H1 (cell line): Measurements from ENCODE around the gene NLRP11. TPM values are rescaled to one million over a fixed set of nuclear protein-coding genes. Genes with fewer than 3 reads are reported as not detected.

Experiments
- CTCF ChIA-PET: fragments of 300-600 bp; sonication (Branson Sonifier 250); formaldehyde crosslinking; loops from one replicate; lab custom pipeline; 2021; ENCODE audit not compliant: partially characterized antibody; lab: Charles Lee
- POLR2A ChIA-PET: fragments of 300-600 bp; sonication (Branson Sonifier 250); formaldehyde crosslinking; loops from one replicate; lab custom pipeline; 2021; ENCODE audit warnings: inconsistent platforms; ENCODE audit not compliant: partially characterized antibody; lab: Charles Lee
- DNase-seq, 2 experiments: peaks; one replicate each; pipeline versions ENCODE4 v3.0.0 to v3.0.0-alpha.2; 2010 to 2022; ENCODE audit warnings: low spot score in 2 of 2, low read depth in 1 of 2, mixed read lengths in 1 of 2
- FAIRE-seq: peaks from 2 replicates; lab custom pipeline; 2011; peaks lifted over from hg19 to GRCh38; lab: Jason Lieb, UNC
- H2AFZ ChIP-seq: 2 replicates; pipeline ENCODE4 v1.8.1; 2012; ENCODE audit warnings: low read length, inconsistent platforms
- H2AK5ac ChIP-seq: 2 replicates; pipeline ENCODE4 v1.6.1; 2013; ENCODE audit warnings: low read depth, low read length
- H2BK120ac ChIP-seq: replicated peaks from 2 replicates; pipeline ENCODE3; 2013; ENCODE audit warnings: low read depth, low read length, inconsistent platforms
- H2BK12ac ChIP-seq: 2 replicates; pipeline ENCODE4 v1.6.1; 2013; ENCODE audit warnings: low read depth, low read length
- H2BK15ac ChIP-seq: 2 replicates; pipeline ENCODE4 v1.6.1; 2013; ENCODE audit warnings: low read length
- H2BK20ac ChIP-seq: 2 replicates; pipeline ENCODE4 v1.6.1; 2013; ENCODE audit warnings: low read length
- H2BK5ac ChIP-seq: 2 replicates; pipeline ENCODE4 v1.6.1; 2013; ENCODE audit warnings: low read depth, low read length
- H3K14ac ChIP-seq: 2 replicates; pipeline ENCODE4 v1.6.1; 2013; ENCODE audit warnings: inconsistent platforms; ENCODE audit not compliant: insufficient read length
- H3K18ac ChIP-seq: 2 replicates; pipeline ENCODE4 v1.6.1; 2013; ENCODE audit warnings: low read length; ENCODE audit errors: extremely low read depth
- H3K23ac ChIP-seq: 2 replicates; pipeline ENCODE4 v1.6.1; 2013; ENCODE audit warnings: inconsistent platforms; ENCODE audit not compliant: insufficient read length
- H3K23me2 ChIP-seq: 2 replicates; pipeline ENCODE4 v1.6.1; 2013; ENCODE audit warnings: low read depth, low read length
- H3K27ac ChIP-seq: 2 replicates; pipeline ENCODE4 v1.6.1; 2011; ENCODE audit warnings: low read depth, low read length, inconsistent platforms
- H3K27me3 ChIP-seq, 4 experiments: replicated peaks in 1 of 4; 1 replicate in 1 of 4; 2 replicates in 3 of 4; pipeline versions ENCODE4 v1.6.1 to v1.8.1; 2011 to 2013; ENCODE audit warnings: low read length in 3 of 4, mild to moderate bottlenecking in 3 of 4, inconsistent platforms in 2 of 4, mixed read lengths in 2 of 4, moderate library complexity in 1 of 4; ENCODE audit not compliant: control insufficient read depth in 3 of 4, insufficient read depth in 3 of 4; ENCODE audit errors: extremely low read depth in 1 of 4
- H3K36me3 ChIP-seq, 4 experiments: 2 replicates each; pipeline versions ENCODE4 v1.6.1 to v1.8.1; 2011 to 2013; ENCODE audit warnings: mild to moderate bottlenecking in 4 of 4, low read length in 3 of 4, moderate library complexity in 2 of 4, control low read depth in 1 of 4, inconsistent platforms in 1 of 4; ENCODE audit not compliant: insufficient read depth in 4 of 4, control insufficient read depth in 2 of 4
- H3K4ac ChIP-seq: replicated peaks from 2 replicates; pipeline ENCODE3; 2013; ENCODE audit warnings: low read length, low read depth, mixed read lengths, inconsistent platforms; ENCODE audit not compliant: insufficient read length
- H3K4me1 ChIP-seq, 4 experiments: replicated peaks in 1 of 4; 1 replicate in 1 of 4; 2 replicates in 3 of 4; pipeline versions ENCODE4 v1.6.1 to v1.8.1; 2011 to 2013; ENCODE audit warnings: low read length in 3 of 4, inconsistent platforms in 2 of 4, mixed read lengths in 1 of 4; ENCODE audit not compliant: insufficient read depth in 4 of 4, control insufficient read depth in 3 of 4
- H3K4me2 ChIP-seq, 2 experiments: 2 replicates each; pipeline versions ENCODE4 v1.6.1 to v1.8.1; 2011 to 2013; ENCODE audit warnings: low read depth in 2 of 2, low read length in 2 of 2, control low read depth in 1 of 2, inconsistent platforms in 1 of 2, mild to moderate bottlenecking in 1 of 2; ENCODE audit not compliant: insufficient read depth in 1 of 2
- H3K4me3 ChIP-seq, 4 experiments: fragments of 200-600, 300-600 bp in 1 of 4; sonication (generic), shearing (Covaris generic), sonication (Bioruptor Twin) in 1 of 4; 2 replicates each; pipeline versions ENCODE4 v1.5.1 to v1.8.1; 2011 to 2016; ENCODE audit warnings: low read length in 4 of 4, low read depth in 3 of 4, control low read depth in 2 of 4, inconsistent platforms in 2 of 4, mild to moderate bottlenecking in 2 of 4, mixed read lengths in 1 of 4, moderate library complexity in 1 of 4; ENCODE audit not compliant: insufficient read depth in 2 of 4; ENCODE audit errors: extremely low read depth in 1 of 4
- H3K56ac ChIP-seq: replicated peaks from 2 replicates; pipeline ENCODE3; 2013; ENCODE audit warnings: low read depth, mild to moderate bottlenecking, mixed read lengths, low read length, inconsistent platforms; ENCODE audit not compliant: insufficient read length
- H3K79me1 ChIP-seq: 2 replicates; pipeline ENCODE4 v1.6.1; 2013; ENCODE audit warnings: low read depth, low read length, control low read depth
- H3K79me2 ChIP-seq, 2 experiments: 2 replicates each; pipeline versions ENCODE4 v1.6.1 to v1.8.1; 2012 to 2013; ENCODE audit warnings: low read length in 2 of 2, mild to moderate bottlenecking in 2 of 2, inconsistent platforms in 1 of 2; ENCODE audit not compliant: insufficient read depth in 2 of 2, control insufficient read depth in 1 of 2
- H3K9ac ChIP-seq, 4 experiments: replicated peaks in 1 of 4; 1 replicate in 1 of 4; 2 replicates in 3 of 4; pipeline versions ENCODE4 v1.6.1 to v1.8.1; 2011 to 2013; ENCODE audit warnings: low read depth in 3 of 4, low read length in 3 of 4, control low read depth in 2 of 4, mild to moderate bottlenecking in 2 of 4, moderate library complexity in 2 of 4, inconsistent platforms in 1 of 4; ENCODE audit errors: extremely low read depth in 1 of 4
- H3K9me3 ChIP-seq, 2 experiments: 2 replicates each; pipeline versions ENCODE4 v1.6.1 to v1.8.1; 2012 to 2013; ENCODE audit warnings: mild to moderate bottlenecking in 2 of 2, moderate library complexity in 2 of 2, control low read depth in 1 of 2, inconsistent platforms in 1 of 2, low read depth in 1 of 2, low read length in 1 of 2, mixed read lengths in 1 of 2; ENCODE audit not compliant: insufficient read depth in 2 of 2
- H4K20me1 ChIP-seq, 2 experiments: replicated peaks in 1 of 2; 2 replicates each; pipeline versions ENCODE3 to v1.8.1; 2011 to 2013; ENCODE audit warnings: inconsistent platforms in 2 of 2, low read length in 2 of 2, mild to moderate bottlenecking in 1 of 2; ENCODE audit not compliant: insufficient read depth in 2 of 2, control insufficient read depth in 1 of 2
- H4K5ac ChIP-seq: 2 replicates; pipeline ENCODE4 v1.6.1; 2013; ENCODE audit warnings: low read length, low read depth, mixed read lengths, inconsistent platforms; ENCODE audit not compliant: insufficient read length
- H4K8ac ChIP-seq: 2 replicates; pipeline ENCODE4 v1.8.0; 2013; ENCODE audit warnings: mild to moderate bottlenecking, moderate library complexity, low read length, inconsistent platforms; ENCODE audit not compliant: insufficient read depth; ENCODE audit errors: extremely low read depth
- H4K91ac ChIP-seq: replicated peaks from 2 replicates; pipeline ENCODE3; 2013; ENCODE audit warnings: low read length, mixed read lengths, inconsistent platforms; ENCODE audit not compliant: insufficient read length
- CBX5 ChIP-seq: fragments of 300-800, 300-1000 bp; sonication (generic); IDR thresholded peaks from 2 replicates; pipeline ENCODE4 v1.7.1; 2016; ENCODE audit warnings: antibody characterized with exemption, low read length, low read depth
- CBX8 ChIP-seq: fragments of 300-800, 300-1000 bp; sonication (generic); IDR thresholded peaks from 2 replicates; pipeline ENCODE4 v1.7.1; 2016; ENCODE audit warnings: low read depth, low read length, borderline replicate concordance
- JUND ChIP-seq: IDR thresholded peaks from 2 replicates; pipeline ENCODE4 v1.6.1; 2011; ENCODE audit warnings: mild to moderate bottlenecking, improper control_type of control experiment, low read length
- KDM1A ChIP-seq: fragments of 200-600, 300-600 bp; sonication (generic); IDR thresholded peaks from 2 replicates; pipeline ENCODE4 v1.7.1; 2016; ENCODE audit warnings: mild to moderate bottlenecking, low read length, borderline replicate concordance
- NANOG ChIP-seq: IDR thresholded peaks from 2 replicates; pipeline ENCODE4 v1.6.1; 2011; ENCODE audit warnings: low read length, low read depth, mild to moderate bottlenecking, inconsistent platforms; ENCODE audit not compliant: insufficient read depth, poor library complexity, severe bottlenecking
- POLR2A ChIP-seq, 2 experiments: IDR thresholded peaks; 1 replicate in 1 of 2; 2 replicates in 1 of 2; pipeline ENCODE4 v1.6.1; 2011; ENCODE audit warnings: low read depth in 2 of 2, low read length in 2 of 2, mild to moderate bottlenecking in 2 of 2; ENCODE audit errors: control extremely low read depth in 1 of 2
- SAP30 ChIP-seq: fragments of 300-600 bp; sonication (generic); IDR thresholded peaks from 2 replicates; pipeline ENCODE4 v1.7.1; 2012; ENCODE audit warnings: low read length, moderate library complexity, mild to moderate bottlenecking, inconsistent platforms; ENCODE audit not compliant: insufficient read depth, insufficient replicate concordance
- SIN3A ChIP-seq, 2 experiments: IDR thresholded peaks in 1 of 2; conservative IDR thresholded peaks in 1 of 2; 2 replicates each; pipeline ENCODE4 v1.6.1; 2011 to 2012; ENCODE audit warnings: low read length in 2 of 2, improper control_type of control experiment in 1 of 2, low read depth in 1 of 2, mild to moderate bottlenecking in 1 of 2
- WGBS, 2 experiments: shearing (Covaris generic) in 1 of 2; methylation state at CpG; one replicate each; pipeline versions ENCODE4 v1.1.6 to v1.1.7; 2013 to 2015; ENCODE audit warnings: low lambda C conversion rate in 2 of 2, mixed read lengths in 2 of 2, inconsistent platforms in 1 of 2, low coverage in 1 of 2, missing lambda C conversion rate in 1 of 2; ENCODE audit not compliant: insufficient replicate concordance in 2 of 2, insufficient coverage in 1 of 2, insufficient read length in 1 of 2; ENCODE audit errors: extremely low coverage in 1 of 2, missing lambda C conversion rate in 1 of 2; 5-methylcytosine and 5-hydroxymethylcytosine counted together
- polyA plus RNA-seq, 7 experiments: library from polyadenylated mRNA; depleted of rRNA in 3 of 7; stranded (reverse) in 5 of 7; unstranded in 2 of 7; fragments of >200 nt in 5 of 7; fragments of 200-250 nt in 2 of 7; gene quantifications; 1 replicate in 5 of 7; 2 replicates in 1 of 7; 4 replicates in 1 of 7; pipeline versions ENCODE4 v1.2.1 to v1.2.3, GENCODE V29; 2011 to 2013; ENCODE audit warnings: missing spikeins in 2 of 7, mixed read lengths in 2 of 7
- total RNA-seq: library from RNA; stranded (reverse); fragmentation: NEBNext Ultra II Directional; extraction: Animal tissue kit (Norgen Biotek cat#: 25700); gene quantifications from 2 replicates; pipeline ENCODE4 v1.2.1, GENCODE V29; 2021
- TF ChIP-seq, protein P1 (sequence below): IDR thresholded peaks from 2 replicates; pipeline ENCODE4 v1.6.1; 2012; ENCODE audit warnings: inconsistent platforms

The NLRP11 gene
- total and polyA plus RNA-seq, 2 of the 8 experiments (the other 6 are each of a cell fraction or from before 2014, with no cell fraction given) = not detected

DNA sequence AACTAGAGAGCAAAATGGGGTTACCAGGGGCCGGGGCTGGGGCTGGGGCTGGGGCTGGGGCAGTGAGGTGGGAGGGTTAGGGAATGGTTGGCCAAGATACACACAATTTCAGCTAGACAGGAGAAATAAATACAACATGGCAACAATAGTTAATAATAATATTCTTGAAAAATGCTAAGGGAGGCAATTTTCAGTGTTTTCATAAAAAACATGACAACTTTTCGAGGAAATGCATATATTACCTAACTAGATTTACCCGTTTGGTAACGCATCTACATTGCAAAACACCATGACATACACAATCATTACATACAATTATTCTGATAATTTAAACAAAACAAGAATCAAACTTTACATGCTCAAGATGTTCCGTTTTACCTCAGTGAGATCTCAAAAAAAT is 50.7 kb downstream of the NLRP11 start:
- no peaks in the 10 kb centered on the region for H3K27me3 ChIP-seq
- CTCF ChIA-PET = no interaction called here
- no peak overlapping the region for H3K4ac ChIP-seq
- H2BK20ac ChIP-seq = no peak overlapping the region
- H4K91ac ChIP-seq = no peak overlapping the region
- H2BK5ac ChIP-seq = no peak overlapping the region
- FAIRE-seq = no peak
- 74% methylated on average over 4 of the region's 5 CpGs; no CpG with 5 or more reads in 1 of the 2 experiments for WGBS, 2 experiments
- no peak for TF ChIP-seq SAP30
- TF ChIP-seq CBX8 = no peak
- TF ChIP-seq, protein P1, sequence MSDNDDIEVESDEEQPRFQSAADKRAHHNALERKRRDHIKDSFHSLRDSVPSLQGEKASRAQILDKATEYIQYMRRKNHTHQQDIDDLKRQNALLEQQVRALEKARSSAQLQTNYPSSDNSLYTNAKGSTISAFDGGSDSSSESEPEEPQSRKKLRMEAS = no peak
- no peak for TF ChIP-seq NANOG
- no peak for TF ChIP-seq KDM1A
- TF ChIP-seq CBX5 = no peak
- no peak for TF ChIP-seq SIN3A (conservative IDR thresholded peaks at IDR 0.05 in 1 of 2, IDR thresholded peaks at IDR 0.05 in 1 of 2; ENCODE audit: low read depth in 1 of 2, low read length in 2 of 2)
- TF ChIP-seq POLR2A (IDR thresholded peaks at IDR 0.05; ENCODE audit: control extremely low read depth in 1 of 2, low read depth in 2 of 2, low read length in 2 of 2) = no peak
- no peak for TF ChIP-seq JUND
- no peak overlapping the region for H3K4me2 ChIP-seq
- H4K8ac ChIP-seq = no peak overlapping the region
- H3K36me3 ChIP-seq = no peaks in the 10 kb centered on the region
- H3K23me2 ChIP-seq = no peaks in the 10 kb centered on the region
- H2BK15ac ChIP-seq = no peak overlapping the region
- no peak for DNase-seq
- H3K9ac ChIP-seq = no peak overlapping the region
- no peak overlapping the region for H3K4me3 ChIP-seq
- H3K4me1 ChIP-seq = no peaks in the 10 kb centered on the region
- no peak overlapping the region for H3K56ac ChIP-seq
- no peak overlapping the region for H2BK12ac ChIP-seq
- H4K5ac ChIP-seq = no peak overlapping the region
- no peaks in the 10 kb centered on the region for H3K79me2 ChIP-seq
- H2AK5ac ChIP-seq = no peak overlapping the region
- H2BK120ac ChIP-seq = no peak overlapping the region
- no peak overlapping the region for H3K27ac ChIP-seq
- H3K14ac ChIP-seq = no peak overlapping the region
- H2AFZ ChIP-seq = no peak overlapping the region
- POLR2A ChIA-PET = no interaction called here
- peaks cover 57 to 74% of the 10 kb centered on the region in 2 experiments for H3K9me3 ChIP-seq
- H3K18ac ChIP-seq = no peak overlapping the region
- no peaks in the 10 kb centered on the region for H4K20me1 ChIP-seq
- H3K79me1 ChIP-seq = no peaks in the 10 kb centered on the region
- no peak overlapping the region for H3K23ac ChIP-seq
